LNCAP (cell line): ENCODE results near the gene RELCH.

ENCODE experiments used
- CTCF ChIP-seq: fragments of 450-650 bp; IDR thresholded peaks from 2 replicates; pipeline ENCODE4 v1.5.1; 2017; ENCODE audit warnings: mild to moderate bottlenecking

Gene RELCH

GRCh38 chr18:62338446-62339105, 151.5 kb downstream of the RELCH start:
- TF ChIP-seq CTCF = no peak

GRCh38 chr18:62339106-62339988, 152.3 kb downstream of the RELCH start:
- no peak for TF ChIP-seq CTCF

GRCh38 chr18:62340996-62341395, 153.9 kb downstream of the RELCH start:
- TF ChIP-seq CTCF = no peak

- no peak for TF ChIP-seq CTCF
Observed at GRCh38 chr18:62341473-62341872, 154.4 kb downstream of the RELCH start.

- no peak for TF ChIP-seq CTCF
Observed at GRCh38 chr18:62342884-62343283, 155.8 kb downstream of the RELCH start.

GRCh38 chr18:62343316-62343715, 156.3 kb downstream of the RELCH start:
- TF ChIP-seq CTCF = no peak

DNA sequence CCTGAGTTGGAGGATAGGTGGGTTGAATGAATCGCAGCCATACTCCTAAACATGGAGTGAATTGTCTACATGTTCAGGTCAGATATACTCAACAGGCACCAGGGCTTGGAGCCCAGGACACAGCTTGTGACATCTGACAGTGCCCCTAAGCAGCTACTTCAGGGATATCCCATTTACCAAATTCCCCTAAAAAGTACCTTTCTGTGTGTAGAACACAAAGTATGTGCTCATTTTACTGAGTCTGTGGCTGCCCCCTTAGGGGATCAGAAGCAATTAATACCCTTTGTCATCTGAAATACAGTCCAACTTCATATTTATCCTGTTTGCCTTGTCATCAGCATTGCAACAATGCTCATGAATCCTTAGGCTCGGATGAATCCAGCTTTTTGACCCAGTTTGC, 158.9 kb downstream of the RELCH start:
- no peak for TF ChIP-seq CTCF
